ENCODE results near the gene COL2A1. TPM values are rescaled to one million over a fixed set of nuclear protein-coding genes. Genes with fewer than 3 reads are reported as not detected.

Gene COL2A1
- total and polyA plus RNA-seq, 8 donors = 2.2 to 14.5 (median 6.8) TPM; not detected in 2

GRCh38 chr12:47980197-47980596 is 24.1 kb downstream of the COL2A1 start:
- no peak overlapping the region for H3K27ac ChIP-seq
- H3K9me3 ChIP-seq = no peaks in the 10 kb centered on the region
- H3K27me3 ChIP-seq = peaks cover 0 to 22% (median 0%) of the 10 kb centered on the region in 3 donors
- TF ChIP-seq POLR2A (IDR thresholded peaks at IDR 0.05) (no peak), CTCF (IDR thresholded peaks at IDR 0.05) (no peak), EP300 (IDR thresholded peaks at IDR 0.05) (no peak), POLR2AphosphoS5 (IDR thresholded peaks at IDR 0.05) (no peak)
- H3K4me1 ChIP-seq = no peaks in the 10 kb centered on the region
- H3K36me3 ChIP-seq = no peaks in the 10 kb centered on the region
- 90 to 92% (median 92%) methylated on average over 7 of the region's 7 CpGs for WGBS, 5 donors
- no peak for DNase-seq
- intact Hi-C loops (cut with DNase I; ENCODE audit: low total_unique reads) = no loop called here
- no peak overlapping the region for H3K4me3 ChIP-seq

- no peak for DNase-seq
- intact Hi-C loops (cut with DNase I; ENCODE audit: low total_unique reads) = no loop called here
Observed at GRCh38 chr12:47979686-47980085, 24.6 kb downstream of the COL2A1 start.

GRCh38 chr12:47979166-47979565 is 25.1 kb downstream of the COL2A1 start:
- no peaks in the 10 kb centered on the region for H3K36me3 ChIP-seq
- H3K4me1 ChIP-seq = no peaks in the 10 kb centered on the region
- WGBS, 5 donors = 85 to 94% (median 90%) methylated on average over 4 to 5 of the region's 5 CpGs
- H3K4me3 ChIP-seq = no peak overlapping the region
- H3K27me3 ChIP-seq = peaks cover 0 to 22% (median 0%) of the 10 kb centered on the region in 3 donors
- intact Hi-C loops (cut with DNase I; ENCODE audit: low total_unique reads) = no loop called here
- no peaks in the 10 kb centered on the region for H3K9me3 ChIP-seq
- no peak for DNase-seq
- TF ChIP-seq CTCF (IDR thresholded peaks at IDR 0.05) (no peak), EP300 (IDR thresholded peaks at IDR 0.05) (no peak), POLR2A (IDR thresholded peaks at IDR 0.05) (no peak), POLR2AphosphoS5 (IDR thresholded peaks at IDR 0.05) (no peak)
- H3K27ac ChIP-seq = no peak overlapping the region

More at GRCh38 chr12:47979686-47980085, 24.6 kb downstream of the COL2A1 start:
- TF ChIP-seq POLR2A (IDR thresholded peaks at IDR 0.05) (no peak), EP300 (IDR thresholded peaks at IDR 0.05) (no peak), CTCF (IDR thresholded peaks at IDR 0.05) (no peak), POLR2AphosphoS5 (IDR thresholded peaks at IDR 0.05) (no peak)
- Histone ChIP-seq H3K4me3 (no peak overlapping the region), H3K27me3 (peaks cover 0 to 22% (median 0%) of the 10 kb centered on the region in 3 donors), H3K27ac (no peak overlapping the region), H3K36me3 (no peaks in the 10 kb centered on the region), H3K9me3 (no peaks in the 10 kb centered on the region), H3K4me1 (no peaks in the 10 kb centered on the region)
- WGBS, 5 donors = 85 to 90% (median 87%) methylated on average over 6 to 11 of the region's 11 CpGs

- H3K4me3 ChIP-seq = no peak overlapping the region
- H3K9me3 ChIP-seq = no peaks in the 10 kb centered on the region
- no peaks in the 10 kb centered on the region for H3K4me1 ChIP-seq
- TF ChIP-seq EP300 (IDR thresholded peaks at IDR 0.05) (no peak), POLR2AphosphoS5 (IDR thresholded peaks at IDR 0.05) (no peak), POLR2A (IDR thresholded peaks at IDR 0.05) (no peak), CTCF (IDR thresholded peaks at IDR 0.05) (no peak)
- H3K27me3 ChIP-seq = peaks cover 0 to 20% (median 0%) of the 10 kb centered on the region in 3 donors
- intact Hi-C loops (cut with DNase I; ENCODE audit: low total_unique reads) = no loop called here
- DNase-seq = no peak
- 73 to 86% (median 82%) methylated on average over 7 of the region's 7 CpGs for WGBS, 5 donors
- H3K27ac ChIP-seq = no peak overlapping the region
- no peaks in the 10 kb centered on the region for H3K36me3 ChIP-seq
Observed at GRCh38 chr12:47978598-47978873, 25.7 kb downstream of the COL2A1 start.

Data from stomach (tissue), 9 donors.